ES-I3 (cell line): ENCODE measurements around the gene ASXL1.

Source experiments
- H3K36me3 ChIP-seq: 2 replicates; pipeline ENCODE4 v1.6.1; 2013; ENCODE audit warnings: mild to moderate bottlenecking, low read length, control low read depth, moderate library complexity; ENCODE audit not compliant: insufficient read depth
- H3K4me1 ChIP-seq: 2 replicates; pipeline ENCODE4 v1.6.1; 2013; ENCODE audit warnings: mild to moderate bottlenecking, control low read depth, low read length; ENCODE audit not compliant: insufficient read depth
- H3K9ac ChIP-seq: 2 replicates; pipeline ENCODE4 v1.6.1; 2013; ENCODE audit warnings: low read depth, mild to moderate bottlenecking, low read length, moderate library complexity
- H3K9me3 ChIP-seq: 2 replicates; pipeline ENCODE4 v1.6.1; 2013; ENCODE audit warnings: mild to moderate bottlenecking, low read length, moderate library complexity; ENCODE audit not compliant: control insufficient read depth, insufficient read depth

The ASXL1 gene

DNA sequence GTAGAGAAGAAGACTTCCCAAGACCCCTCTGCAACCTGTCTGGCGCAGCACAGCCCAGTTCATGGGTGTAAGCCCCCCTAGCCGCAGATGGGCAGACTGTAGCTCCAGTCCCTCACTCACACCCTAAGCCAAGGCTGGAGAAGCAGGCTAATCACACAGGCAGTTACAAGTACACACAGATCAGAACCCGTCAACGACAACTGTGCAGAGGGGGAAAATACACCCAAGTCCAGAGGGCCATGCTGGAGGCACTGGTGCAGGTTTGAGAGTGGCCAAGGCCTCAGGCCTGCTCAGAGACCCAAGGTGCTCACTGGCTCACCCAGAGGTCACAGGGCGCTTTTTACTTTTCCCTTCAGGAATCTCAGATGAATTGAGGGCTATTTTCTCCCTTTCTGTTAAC, 120.9 kb downstream of the ASXL1 start:
- no peaks in the 10 kb centered on the region for H3K36me3 ChIP-seq
- H3K9me3 ChIP-seq: no peaks in the 10 kb centered on the region
- H3K9ac ChIP-seq: no peak overlapping the region
- H3K4me1 ChIP-seq: peaks cover 35% of the 10 kb centered on the region

DNA sequence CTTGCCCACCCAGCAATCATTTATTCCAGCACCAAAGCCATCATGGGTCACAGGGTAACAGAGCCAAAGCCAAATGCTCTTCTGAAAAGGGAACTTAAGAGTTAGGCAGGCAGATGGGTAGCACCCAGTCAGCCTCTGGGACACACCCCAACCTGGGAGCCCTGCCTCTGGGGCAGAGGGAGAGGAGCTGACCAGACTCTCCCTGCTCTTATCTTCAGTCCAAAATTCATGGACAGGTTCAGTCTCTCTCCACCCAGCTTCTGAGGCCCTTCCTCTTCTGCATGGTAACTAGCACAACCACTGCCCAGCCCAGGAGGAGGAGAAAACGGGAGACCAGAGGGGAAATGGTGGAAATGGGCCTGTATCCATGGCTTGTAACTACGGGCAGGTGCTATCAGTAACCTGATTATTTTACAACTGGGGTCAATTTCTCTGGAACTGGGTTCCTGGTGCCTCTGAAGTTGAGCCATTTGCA, 121.6 kb downstream of the ASXL1 start:
- peaks cover 31% of the 10 kb centered on the region for H3K4me1 ChIP-seq
- H3K9ac ChIP-seq: no peak overlapping the region
- no peaks in the 10 kb centered on the region for H3K9me3 ChIP-seq
- no peaks in the 10 kb centered on the region for H3K36me3 ChIP-seq

DNA sequence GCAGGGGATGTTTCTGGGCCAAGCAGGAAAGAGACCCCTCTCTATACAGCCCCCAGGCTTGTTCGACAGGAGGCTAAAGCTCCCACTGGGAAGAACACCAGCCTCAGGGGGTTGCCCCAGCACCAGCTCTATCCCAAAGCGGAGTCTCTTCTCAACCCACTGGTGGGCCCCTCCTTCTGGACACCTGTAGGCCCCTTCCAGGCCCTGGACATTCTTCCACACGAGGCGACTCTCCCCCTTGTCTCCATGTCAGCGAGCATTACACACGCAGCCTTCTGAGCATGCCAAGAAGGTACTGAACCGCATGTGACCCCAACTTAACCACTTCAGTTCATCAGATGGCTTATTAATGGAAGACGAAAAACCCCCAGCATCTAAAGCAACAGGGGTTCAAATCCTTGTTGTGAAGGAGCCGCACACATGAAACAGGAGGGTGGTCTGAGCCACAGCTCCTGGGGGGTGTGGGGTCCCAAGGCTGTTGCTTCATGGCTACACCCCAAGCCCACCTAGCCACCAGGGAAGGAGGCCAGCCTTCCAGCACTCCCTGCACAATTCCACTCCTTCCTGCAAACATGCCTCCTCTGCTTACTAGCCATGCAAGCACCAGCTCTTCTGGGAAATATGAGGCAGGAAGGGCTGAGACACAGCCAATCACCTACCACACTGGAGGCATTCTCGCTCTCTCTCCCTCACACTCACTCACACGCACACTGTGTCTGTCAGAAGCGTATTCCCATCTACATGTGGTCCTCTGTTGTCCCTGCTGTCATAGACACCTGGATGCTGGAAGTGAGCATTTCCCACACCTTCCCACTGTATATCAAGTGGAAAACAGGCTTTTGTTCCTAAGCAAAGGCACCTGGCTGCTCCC, 122.5 kb downstream of the ASXL1 start:
- peaks cover 28% of the 10 kb centered on the region for H3K4me1 ChIP-seq
- H3K9ac ChIP-seq: no peak overlapping the region
- no peaks in the 10 kb centered on the region for H3K36me3 ChIP-seq
- no peaks in the 10 kb centered on the region for H3K9me3 ChIP-seq

DNA sequence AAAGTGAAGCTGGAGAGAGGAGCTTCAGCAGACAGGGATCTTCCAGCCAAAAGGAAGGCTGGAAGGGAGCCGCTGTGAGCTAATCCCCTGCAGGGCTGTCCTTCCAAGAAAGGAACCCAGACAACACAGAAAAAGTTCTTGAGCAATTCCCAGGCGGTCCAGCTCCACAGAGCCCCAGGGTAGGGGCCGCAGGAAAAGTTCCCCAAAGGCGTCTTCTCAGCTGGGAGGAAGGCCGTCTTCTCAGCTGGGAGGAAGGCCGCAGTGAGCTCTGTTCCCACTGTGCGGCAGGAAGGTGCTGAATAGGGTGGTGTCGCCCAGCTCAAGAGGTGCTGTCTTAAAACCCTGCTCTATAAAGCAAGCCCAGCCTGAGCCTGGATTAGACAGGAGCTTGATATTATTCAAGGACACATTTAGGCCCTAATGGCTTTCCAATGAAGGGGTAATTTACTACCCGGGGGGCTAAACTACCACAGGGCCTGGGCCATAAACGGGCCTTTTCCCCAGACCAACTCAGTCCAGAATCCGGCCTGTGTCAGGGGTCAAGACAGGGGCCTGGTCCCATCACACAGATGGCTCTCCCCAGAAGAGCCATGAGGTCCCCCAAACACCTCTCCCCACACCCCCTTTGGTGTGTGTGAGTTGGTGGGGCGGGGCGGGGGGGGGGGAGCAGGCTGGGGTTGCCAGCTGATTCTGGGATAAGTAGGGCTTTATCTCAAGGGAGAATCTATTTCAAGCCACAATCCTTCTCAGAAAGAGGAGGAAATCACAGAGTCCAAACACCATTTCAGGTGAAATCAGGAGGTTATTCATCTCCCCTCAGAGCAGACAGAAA, 123.4 kb downstream of the ASXL1 start:
- no peaks in the 10 kb centered on the region for H3K9me3 ChIP-seq
- H3K4me1 ChIP-seq: peaks cover 24% of the 10 kb centered on the region
- no peaks in the 10 kb centered on the region for H3K36me3 ChIP-seq
- peak overlapping the region; percentile 58 for H3K9ac ChIP-seq

DNA sequence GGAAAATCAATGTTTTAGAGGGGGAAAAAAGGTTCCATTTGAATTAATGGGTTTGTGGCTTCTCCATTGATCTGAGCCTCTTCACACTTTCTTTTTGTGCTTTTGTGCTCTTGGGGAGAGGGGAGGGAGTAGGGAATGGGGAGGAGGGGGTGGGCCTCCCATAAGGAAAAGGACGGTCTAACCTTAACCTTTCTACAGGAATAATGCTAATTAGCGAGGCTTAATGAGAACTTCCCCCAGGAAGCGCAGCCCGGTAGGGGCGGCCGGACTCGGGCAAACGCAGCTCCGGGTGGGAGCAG, 124.0 kb downstream of the ASXL1 start:
- peaks cover 19% of the 10 kb centered on the region for H3K4me1 ChIP-seq
- H3K36me3 ChIP-seq: no peaks in the 10 kb centered on the region
- peak overlapping the region; percentile 58 for H3K9ac ChIP-seq
- H3K9me3 ChIP-seq: no peaks in the 10 kb centered on the region

DNA sequence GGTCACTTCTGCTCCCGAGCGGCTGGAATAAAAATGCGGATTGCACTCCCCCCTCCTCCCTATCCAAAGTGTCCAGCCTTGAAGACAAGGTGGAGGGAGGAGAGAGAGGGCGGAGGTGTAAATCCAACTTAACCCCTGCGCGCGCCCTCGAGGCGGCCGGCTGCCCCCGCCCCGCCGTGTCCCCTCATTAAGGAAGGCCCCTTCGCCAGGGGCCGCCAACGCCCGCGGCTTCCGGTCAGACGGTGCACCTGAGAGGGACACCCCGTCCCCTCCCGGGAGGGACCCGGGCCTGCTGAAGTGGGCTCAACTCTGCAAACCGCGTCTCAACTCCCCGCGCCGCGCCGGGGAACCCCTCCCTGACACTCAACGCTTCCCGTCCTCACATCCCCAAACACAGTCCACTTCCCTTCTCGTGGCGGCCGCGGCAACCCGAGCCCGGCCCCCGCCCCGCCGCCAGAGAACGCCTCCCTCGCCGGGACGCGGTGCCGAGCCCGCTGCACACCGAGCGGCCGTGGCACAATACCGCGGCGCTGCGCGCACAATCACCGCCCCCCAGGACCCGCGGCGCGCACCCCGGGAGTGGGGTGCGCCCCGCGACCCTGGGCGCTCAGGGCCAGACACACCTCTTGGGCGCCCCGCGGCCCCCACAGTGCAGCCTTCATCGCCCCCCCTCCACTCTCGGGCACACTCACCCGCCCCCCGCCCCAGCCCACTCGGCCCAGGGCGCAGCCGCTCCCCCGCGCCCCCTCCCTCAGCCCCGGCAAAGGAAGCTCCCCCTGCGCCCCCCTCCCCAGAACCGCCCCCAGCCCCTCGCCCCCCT, 124.5 kb downstream of the ASXL1 start:
- no peaks in the 10 kb centered on the region for H3K36me3 ChIP-seq
- H3K4me1 ChIP-seq: peaks cover 14% of the 10 kb centered on the region
- H3K9ac ChIP-seq: peak overlapping the region; percentile 58
- no peaks in the 10 kb centered on the region for H3K9me3 ChIP-seq

DNA sequence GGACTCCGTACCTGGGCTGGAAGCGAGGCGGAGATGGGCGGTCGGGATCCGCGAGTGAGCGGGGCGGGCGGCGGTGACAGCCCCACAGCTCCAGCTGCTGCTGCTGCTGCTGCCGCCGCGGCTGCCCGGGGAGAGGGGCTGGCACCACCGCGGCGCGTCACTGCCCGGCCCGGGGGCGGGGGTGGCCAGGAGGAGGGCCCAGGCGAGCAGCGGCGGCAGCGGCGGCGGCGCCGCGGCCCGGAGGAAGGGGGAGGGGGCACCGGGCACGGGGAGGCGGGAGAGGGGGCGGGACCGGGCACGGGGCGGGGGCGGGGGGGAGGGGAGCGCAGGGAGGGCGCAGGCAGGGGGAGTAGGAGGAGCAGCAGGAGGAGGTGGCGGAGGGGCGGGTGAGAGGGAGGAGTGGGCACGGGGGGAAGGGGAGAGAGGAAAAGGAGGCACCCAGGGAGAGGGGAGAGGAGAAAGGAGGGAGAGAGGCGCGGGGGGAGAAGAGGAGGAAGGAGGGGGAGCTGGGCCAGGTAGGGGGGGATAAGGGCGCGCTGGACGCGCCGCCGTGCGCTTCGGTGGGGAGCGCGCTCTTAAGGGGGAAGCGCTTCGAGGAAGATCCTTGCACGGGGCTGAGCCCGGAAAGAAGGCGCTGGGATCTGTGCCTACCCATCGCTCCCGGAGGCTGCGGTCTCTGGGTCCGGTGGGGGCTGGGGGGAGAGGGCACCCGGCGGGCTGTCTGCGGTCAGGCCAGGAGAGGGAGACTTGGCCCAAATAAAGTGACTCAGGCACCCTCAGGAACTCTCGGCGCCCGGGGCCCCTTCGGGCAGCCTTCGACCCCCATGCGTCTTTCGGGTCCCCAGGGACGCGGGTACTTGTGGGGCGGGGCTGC, 125.5 kb downstream of the ASXL1 start:
- Histone ChIP-seq H3K9ac (peak overlapping the region; percentile 85), H3K9me3 (no peaks in the 10 kb centered on the region), H3K36me3 (no peaks in the 10 kb centered on the region), H3K4me1 (peaks cover 14% of the 10 kb centered on the region)

DNA sequence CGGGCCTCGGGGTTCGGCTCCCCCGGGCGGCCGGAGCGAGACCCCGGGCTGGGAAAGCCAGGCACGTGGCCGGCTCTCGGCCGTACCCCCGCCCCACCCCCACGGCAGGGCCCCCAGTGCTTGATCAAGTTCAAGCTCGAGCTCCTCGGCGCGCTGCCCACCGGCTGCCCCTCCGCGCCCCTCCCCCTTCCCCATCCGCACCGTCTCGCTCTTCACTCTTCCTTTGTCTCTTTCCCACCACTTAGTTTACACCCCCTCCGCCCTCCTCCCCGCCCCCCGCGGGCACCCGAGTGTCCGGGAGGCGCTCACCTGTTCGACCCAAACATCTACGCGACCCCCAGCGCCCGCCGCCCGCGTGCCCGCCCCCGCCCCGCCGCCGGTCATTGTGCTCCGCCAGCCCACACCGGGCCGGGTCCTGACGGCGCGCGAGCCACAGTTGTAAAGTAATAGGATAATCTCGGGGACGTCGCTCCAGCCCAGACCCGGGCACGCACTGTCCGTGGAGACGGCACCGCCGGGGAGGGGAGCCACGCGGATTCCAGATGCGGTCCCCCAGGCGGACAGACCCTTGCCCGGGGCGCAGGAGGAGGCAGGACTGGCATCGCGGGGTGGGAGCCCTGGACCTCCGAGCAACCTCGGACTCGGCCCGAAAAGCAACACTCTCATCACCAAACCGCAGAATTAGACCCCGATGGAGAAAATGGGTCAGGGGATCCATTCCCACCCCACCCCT, 126.3 kb downstream of the ASXL1 start:
- Histone ChIP-seq H3K4me1 (peaks cover 14% of the 10 kb centered on the region), H3K9me3 (no peaks in the 10 kb centered on the region), H3K36me3 (no peaks in the 10 kb centered on the region), H3K9ac (peak overlapping the region; percentile 85)

DNA sequence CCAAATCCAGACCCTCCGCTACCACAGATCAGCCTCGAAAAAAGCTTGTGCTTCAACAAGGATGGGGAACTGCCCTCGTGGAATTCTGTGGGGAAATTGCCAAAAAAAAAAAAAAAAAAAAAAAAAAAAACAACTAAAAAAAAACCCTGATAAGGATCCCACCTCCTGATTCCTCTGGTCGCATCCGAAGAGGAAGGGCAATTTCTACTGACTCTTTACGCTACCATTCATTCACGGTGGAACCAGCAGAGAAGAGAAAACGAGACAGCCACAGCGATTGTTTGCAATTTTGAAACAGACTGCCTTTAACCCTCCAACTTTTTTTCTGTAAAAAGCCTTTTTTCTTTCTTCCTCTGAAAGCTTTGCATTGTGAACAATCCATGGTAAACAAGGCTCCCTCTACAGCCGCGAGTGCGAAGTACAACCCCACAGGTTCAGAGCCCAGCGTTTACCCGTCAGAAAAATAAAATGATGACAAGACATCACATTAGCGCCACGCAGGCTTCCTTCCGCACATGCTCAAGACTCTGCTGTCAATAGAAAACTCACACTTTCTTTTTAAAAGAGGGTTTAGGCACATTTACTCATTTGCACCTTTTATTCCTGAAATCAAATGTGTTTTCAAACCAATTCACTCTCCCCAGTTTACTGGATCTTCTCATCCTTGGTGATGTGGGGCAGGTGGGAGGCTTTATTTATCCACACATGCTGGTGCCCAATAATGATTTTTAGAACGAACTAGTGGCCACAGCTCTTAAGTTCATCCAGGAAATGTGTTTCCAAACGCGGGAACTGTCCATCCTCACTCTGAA, 127.0 kb downstream of the ASXL1 start:
- H3K36me3 ChIP-seq: no peaks in the 10 kb centered on the region

DNA sequence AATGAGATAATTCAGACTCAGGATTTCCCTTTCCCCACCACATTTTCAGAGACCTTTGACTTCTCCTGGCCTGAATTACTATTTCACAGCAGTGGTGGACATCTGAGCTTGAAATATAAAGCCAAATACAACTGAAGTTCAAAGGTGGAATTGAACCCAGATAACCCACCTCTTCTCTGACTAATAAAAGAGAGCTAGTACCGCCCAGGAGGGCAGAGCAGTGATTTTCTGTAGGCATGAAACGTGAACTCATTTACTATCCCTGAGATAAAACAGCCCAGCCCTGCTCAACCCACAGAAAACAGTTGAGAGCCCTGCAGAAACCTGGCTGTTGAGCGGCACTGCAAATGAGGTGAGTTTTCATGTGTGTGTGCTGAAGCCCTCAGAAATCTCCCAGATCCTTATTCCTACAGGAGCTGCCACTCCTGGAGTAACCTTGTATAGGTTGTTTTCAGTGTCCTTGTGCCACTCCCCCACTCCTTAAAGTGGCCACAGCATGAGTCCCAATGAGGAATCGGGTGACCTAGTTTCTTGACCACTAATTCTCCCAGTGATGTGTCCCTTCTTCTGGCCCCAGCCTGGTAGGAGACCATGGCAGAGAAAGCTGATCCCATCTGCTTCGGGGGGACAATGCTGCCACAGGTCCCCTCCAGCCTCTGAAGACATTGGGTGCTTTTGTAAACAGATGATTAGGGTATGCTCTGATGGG, 127.8 kb downstream of the ASXL1 start:
- H3K4me1 ChIP-seq: peaks cover 7% of the 10 kb centered on the region
- no peak overlapping the region for H3K9ac ChIP-seq
- no peaks in the 10 kb centered on the region for H3K9me3 ChIP-seq
- no peaks in the 10 kb centered on the region for H3K36me3 ChIP-seq

More for the DNA sequence above, 127.0 kb downstream of the ASXL1 start:
- peaks cover 14% of the 10 kb centered on the region for H3K4me1 ChIP-seq
- peak overlapping the region; percentile 53 for H3K9ac ChIP-seq
- no peaks in the 10 kb centered on the region for H3K9me3 ChIP-seq

DNA sequence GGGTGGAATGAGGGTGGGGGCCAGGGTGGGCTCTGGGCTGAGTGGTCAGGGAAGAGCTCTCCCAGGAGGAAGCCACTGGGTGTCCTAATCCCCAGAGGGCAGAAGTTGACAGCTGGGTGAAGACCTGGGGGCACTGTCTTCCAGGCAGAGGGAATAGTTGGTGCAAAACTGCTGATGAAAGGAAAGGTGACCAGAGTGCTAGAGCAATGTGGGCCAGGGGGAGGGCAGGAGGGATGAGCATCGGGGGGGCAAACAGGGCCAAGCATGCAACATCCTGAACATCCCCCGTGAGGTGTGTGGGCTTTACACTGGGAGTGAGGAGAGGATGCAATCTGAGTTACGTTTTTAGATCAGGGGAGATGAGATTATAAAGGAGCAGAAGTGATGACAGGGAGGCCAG, 129.2 kb downstream of the ASXL1 start:
- Histone ChIP-seq H3K4me1 (no peaks in the 10 kb centered on the region), H3K36me3 (no peaks in the 10 kb centered on the region), H3K9ac (no peak overlapping the region), H3K9me3 (no peaks in the 10 kb centered on the region)
